Caco-2 (cell line): ENCODE results near the gene SMYD1. TPM values are rescaled to one million over a fixed set of nuclear protein-coding genes. Genes with fewer than 3 reads are reported as not detected.

Experiments used
- BruUV-seq: library from RNA; stranded (reverse); fragments of 400-500 nt; replicated peaks from 2 replicates; lab custom pipeline; 2021; lab: Mats Ljungman, UMichigan
- CTCF ChIA-PET: fragments of 300-600 bp; sonication (Branson Sonifier 250); formaldehyde crosslinking; loops from one replicate; lab custom pipeline; 2022; ENCODE audit warnings: antibody characterized with exemption; lab: Charles Lee
- POLR2A ChIA-PET: fragments of 300-600 bp; sonication (Branson Sonifier 250); formaldehyde crosslinking; loops from one replicate; lab custom pipeline; 2022; ENCODE audit warnings: antibody characterized with exemption; lab: Charles Lee
- DNase-seq, 2 experiments: peaks; one replicate each; pipeline versions ENCODE4 v3.0.0 to v3.0.0-alpha.2; 2020 to 2022
- H3K27me3 ChIP-seq: replicated peaks from 2 replicates; pipeline ENCODE4 v1.6.0; 2011; ENCODE audit warnings: low read length; ENCODE audit not compliant: control insufficient read depth, insufficient read depth
- H3K36me3 ChIP-seq: 2 replicates; pipeline ENCODE4 v1.5.1; 2011; ENCODE audit warnings: low read length; ENCODE audit not compliant: control insufficient read depth, insufficient read depth
- H3K4me1 ChIP-seq: fragments of 250-450 bp; sonication (Bioruptor Pico); 2 replicates; pipeline ENCODE4 v1.5.1; 2020; ENCODE audit warnings: mild to moderate bottlenecking
- H3K4me3 ChIP-seq: 2 replicates; pipeline ENCODE4 v1.5.1; 2011; ENCODE audit warnings: low read depth, mild to moderate bottlenecking, control low read depth, low read length
- H3K9me3 ChIP-seq: fragments of 250-450 bp; sonication (Bioruptor Pico); 2 replicates; pipeline ENCODE4 v1.5.1; 2020; ENCODE audit warnings: mild to moderate bottlenecking, moderate library complexity
- H3K27ac Mint-ChIP-seq: one replicate; pipeline ENCODE4 v1.8.0; 2022; ENCODE audit warnings: mixed read lengths; ENCODE audit not compliant: unreplicated experiment
- H3K27me3 Mint-ChIP-seq: one replicate; pipeline ENCODE4 v1.8.0; 2022; ENCODE audit warnings: mixed read lengths; ENCODE audit not compliant: insufficient read depth, unreplicated experiment
- H3K36me3 Mint-ChIP-seq: one replicate; pipeline ENCODE4 v1.8.0; 2022; ENCODE audit warnings: mild to moderate bottlenecking, mixed read lengths; ENCODE audit not compliant: insufficient read depth, unreplicated experiment
- H3K4me1 Mint-ChIP-seq: one replicate; pipeline ENCODE4 v1.8.0; 2022; ENCODE audit warnings: low read depth, mixed read lengths; ENCODE audit not compliant: unreplicated experiment
- H3K4me3 Mint-ChIP-seq: one replicate; pipeline ENCODE4 v1.8.0; 2022; ENCODE audit warnings: mild to moderate bottlenecking, moderate library complexity, mixed read lengths; ENCODE audit not compliant: unreplicated experiment
- H3K9me3 Mint-ChIP-seq: one replicate; pipeline ENCODE4 v1.8.0; 2022; ENCODE audit warnings: mixed read lengths; ENCODE audit not compliant: unreplicated experiment
- CTCF ChIP-seq, 2 experiments: fragments of 200-600 bp in 1 of 2; IDR thresholded peaks; 1 replicate in 1 of 2; 2 replicates in 1 of 2; pipeline versions ENCODE4 v1.5.1 to v1.8.0; 2011 to 2022; ENCODE audit warnings: antibody characterized with exemption in 1 of 2, control low read depth in 1 of 2, inconsistent platforms in 1 of 2, low read depth in 1 of 2, low read length in 1 of 2, mild to moderate bottlenecking in 1 of 2, moderate library complexity in 1 of 2; ENCODE audit not compliant: insufficient read depth in 1 of 2, severe bottlenecking in 1 of 2, unreplicated experiment in 1 of 2
- intact Hi-C: fragments of 100-400 bp; cut with micrococcal nuclease; formaldehyde crosslinking; loops from one replicate; pipeline ENCODE4 v1.10.0; 2022; ENCODE audit not compliant: unreplicated experiment
- total RNA-seq: library from RNA; stranded (reverse); gene quantifications from 2 replicates; pipeline ENCODE4 v1.2.3, GENCODE V29; 2022

Gene SMYD1
- total RNA-seq, 1 experiment from 2014 or later, result not detected

DNA sequence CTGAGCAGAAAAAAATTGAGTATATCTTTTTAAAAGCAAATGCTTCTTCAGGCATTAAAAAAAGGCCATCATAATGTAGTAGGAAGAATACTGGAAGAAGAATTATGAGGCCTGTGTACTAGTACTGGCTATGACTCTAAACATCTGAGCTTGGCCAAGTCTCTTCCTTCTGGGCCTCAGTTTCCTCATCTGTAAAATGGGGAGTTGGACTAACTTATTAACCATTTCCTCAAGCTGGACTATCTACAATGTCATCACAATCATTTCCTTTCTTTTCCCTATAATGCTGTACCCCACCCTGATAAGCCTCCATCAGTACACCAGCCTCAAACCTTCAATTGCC, 30.9 kb downstream of the SMYD1 start:
- H3K27ac Mint-ChIP-seq, result no peak overlapping the region
- no peaks in the 10 kb centered on the region for H3K27me3 ChIP-seq
- H3K4me3 Mint-ChIP-seq, result no peak overlapping the region

DNA sequence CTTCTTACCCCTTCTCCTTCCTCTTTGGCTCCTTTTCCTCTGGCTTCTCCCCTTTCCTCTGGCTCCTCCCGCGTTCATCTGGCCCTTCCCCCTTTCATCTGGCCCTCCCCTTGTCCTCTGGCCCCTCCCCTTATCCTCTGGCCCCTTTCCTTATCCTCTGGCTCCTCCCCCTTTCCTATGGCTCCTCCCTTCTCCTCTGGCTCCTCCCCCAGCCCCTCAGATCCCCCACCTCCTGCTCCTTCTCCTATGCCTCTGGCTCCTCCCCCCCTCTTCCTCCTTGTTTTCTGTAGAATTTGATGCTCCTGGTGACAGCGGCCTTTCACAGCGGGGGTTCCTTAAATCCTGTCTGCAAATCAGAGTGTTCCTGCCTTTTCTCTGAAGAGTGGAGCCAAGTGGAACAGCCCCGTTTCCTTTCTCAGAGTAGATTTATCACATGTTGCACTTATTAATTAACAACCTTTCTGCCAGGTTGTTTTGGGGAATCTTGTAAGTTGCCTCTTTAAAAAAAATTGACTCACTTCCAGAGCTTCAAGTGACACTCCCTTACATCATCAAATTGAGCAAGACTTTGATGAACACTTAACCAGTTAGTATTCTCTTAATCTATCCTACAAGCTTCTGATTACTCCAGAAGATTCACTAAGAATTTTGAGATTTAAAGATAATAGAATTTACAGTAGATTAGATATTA, 32.3 kb downstream of the SMYD1 start:
- Histone ChIP-seq H3K4me3 (no peak overlapping the region), H3K36me3 (no peaks in the 10 kb centered on the region), H3K9me3 (no peaks in the 10 kb centered on the region), H3K4me1 (no peaks in the 10 kb centered on the region), H3K27me3 (no peaks in the 10 kb centered on the region)
- Mint-ChIP-seq H3K9me3 (no peaks in the 10 kb centered on the region), H3K27me3 (no peaks in the 10 kb centered on the region), H3K27ac (no peak overlapping the region), H3K4me1 (no peaks in the 10 kb centered on the region), H3K4me3 (no peak overlapping the region), H3K36me3 (no peaks in the 10 kb centered on the region)
- ChIA-PET CTCF (interaction anchor here (1.3 kb wide), 1 partner anchor 39 kb away, joined by 6 read pairs; no protein-coding TSS in a partner anchor), POLR2A (no interaction called here)
- intact Hi-C loops, result no loop called here
- BruUV-seq, result no TSS peak
- DNase-seq, result peak; percentile 35 to 59
- TF ChIP-seq CTCF (IDR thresholded peaks at IDR 0.05; ENCODE audit: insufficient read depth in 1 of 2, low read depth in 1 of 2, low read length in 1 of 2, severe bottlenecking in 1 of 2, unreplicated experiment in 1 of 2), result no peak

More for the DNA sequence above, 30.9 kb downstream of the SMYD1 start:
- Histone ChIP-seq H3K4me1 (no peaks in the 10 kb centered on the region), H3K4me3 (no peak overlapping the region), H3K36me3 (no peaks in the 10 kb centered on the region), H3K9me3 (no peaks in the 10 kb centered on the region)
- ChIA-PET POLR2A (no interaction called here), CTCF (no interaction called here)
- Mint-ChIP-seq H3K9me3 (no peaks in the 10 kb centered on the region), H3K27me3 (no peaks in the 10 kb centered on the region), H3K4me1 (no peaks in the 10 kb centered on the region), H3K36me3 (no peaks in the 10 kb centered on the region)
- BruUV-seq, result no TSS peak
- intact Hi-C loops, result no loop called here
- no peak for DNase-seq
- no peak for TF ChIP-seq CTCF (IDR thresholded peaks at IDR 0.05; ENCODE audit: insufficient read depth in 1 of 2, low read depth in 1 of 2, low read length in 1 of 2, severe bottlenecking in 1 of 2, unreplicated experiment in 1 of 2)

- no peaks in the 10 kb centered on the region for H3K27me3 Mint-ChIP-seq
- ChIA-PET POLR2A (no interaction called here), CTCF (interaction anchor here (1.3 kb wide), 1 partner anchor 40 kb away, joined by 6 read pairs; no protein-coding TSS in a partner anchor)
- H3K4me1 ChIP-seq, result no peaks in the 10 kb centered on the region
- DNase-seq, result no peak
- H3K36me3 Mint-ChIP-seq, result no peaks in the 10 kb centered on the region
- no peak overlapping the region for H3K4me3 Mint-ChIP-seq
- H3K27ac Mint-ChIP-seq, result no peak overlapping the region
- BruUV-seq, result no TSS peak
- intact Hi-C loops, result no loop called here
- H3K9me3 ChIP-seq, result no peaks in the 10 kb centered on the region
- H3K36me3 ChIP-seq, result no peaks in the 10 kb centered on the region
- H3K9me3 Mint-ChIP-seq, result no peaks in the 10 kb centered on the region
- no peaks in the 10 kb centered on the region for H3K27me3 ChIP-seq
- no peaks in the 10 kb centered on the region for H3K4me1 Mint-ChIP-seq
- no peak for TF ChIP-seq CTCF (IDR thresholded peaks at IDR 0.05; ENCODE audit: insufficient read depth in 1 of 2, low read depth in 1 of 2, low read length in 1 of 2, severe bottlenecking in 1 of 2, unreplicated experiment in 1 of 2)
- no peak overlapping the region for H3K4me3 ChIP-seq
Observed at GRCh38 chr2:88100489-88100858, 32.8 kb downstream of the SMYD1 start.
